Ramos (cell line): Measurements from ENCODE around the gene ACLY.

ENCODE experiments used
- in situ Hi-C: fragments of 300-500 bp; cut with MboI; formaldehyde crosslinking; loops from one replicate; pipeline ENCODE4 v1.14.3; 2022; ENCODE audit warnings: low sequenced_read_pairs; ENCODE audit not compliant: unreplicated experiment

Gene ACLY

GRCh38 chr17:41918314-41919164 lies at the start of gene ACLY:
TSS of gene ACLY (minus strand) at chr17:41918951. CDS start at chr17:41913873, 5,078 bp downstream.
- in situ Hi-C loops: no loop called here

GRCh38 chr17:41967921-41968578 lies 49.3 kb upstream of the ACLY start:
- in situ Hi-C loops: no loop called here

GRCh38 chr17:41967141-41967920 lies 48.6 kb upstream of the ACLY start:
- in situ Hi-C loops: no loop called here

- in situ Hi-C loops: no loop called here
Observed at GRCh38 chr17:41966463-41967140, 47.9 kb upstream of the ACLY start, which contains the start of gene CNP. TSS of gene CNP (plus strand) at chr17:41966795. CDS start at chr17:41966885, 90 bp downstream.

GRCh38 chr17:41965694-41966462 lies 47.1 kb upstream of the ACLY start:
- in situ Hi-C loops: no loop called here

- in situ Hi-C loops: loop anchor here (5.0 kb wide), 2 partner anchors 149 to 226 kb away; partner anchors contain the start of gene DHX58
Observed at GRCh38 chr17:41962768-41963434, 44.1 kb upstream of the ACLY start.

GRCh38 chr17:41962111-41962510 lies 43.4 kb upstream of the ACLY start:
- in situ Hi-C loops: loop anchor here (5.0 kb wide), 2 partner anchors 150 to 225 kb away; partner anchors contain the start of gene DHX58

GRCh38 chr17:41959336-41960095 lies 40.8 kb upstream of the ACLY start:
- in situ Hi-C loops: loop anchor here (5.0 kb wide), 2 partner anchors 153 to 222 kb away; partner anchors contain the start of gene DHX58

GRCh38 chr17:41959030-41959335 lies 40.2 kb upstream of the ACLY start:
- in situ Hi-C loops: no loop called here

GRCh38 chr17:41957869-41958439 lies 39.2 kb upstream of the ACLY start:
- in situ Hi-C loops: no loop called here

- in situ Hi-C loops: no loop called here
Observed at GRCh38 chr17:41957031-41957868, 38.5 kb upstream of the ACLY start.

GRCh38 chr17:41956522-41956921 lies 37.8 kb upstream of the ACLY start:
- in situ Hi-C loops: no loop called here

- in situ Hi-C loops: no loop called here
Observed at GRCh38 chr17:41948762-41949460, 30.2 kb upstream of the ACLY start.

- in situ Hi-C loops: no loop called here
Observed at GRCh38 chr17:41944943-41945342, 26.2 kb upstream of the ACLY start.

GRCh38 chr17:41943492-41943891 lies 24.7 kb upstream of the ACLY start:
- in situ Hi-C loops: no loop called here

- in situ Hi-C loops: no loop called here
Observed at GRCh38 chr17:41942626-41943373, 24.0 kb upstream of the ACLY start.
